Trophoblast cell (in vitro differentiated cells and primary cell): Measurements from ENCODE around the gene SOX14.

ENCODE experiments used
- DNase-seq, 2 donors: peaks; one replicate each; pipeline ENCODE4 v3.0.0-alpha.2; 2016
- H2AFZ ChIP-seq: 2 replicates; pipeline ENCODE4 v1.6.1; 2013; ENCODE audit warnings: low read length, moderate library complexity, mild to moderate bottlenecking; ENCODE audit not compliant: insufficient read depth, poor library complexity
- H2AK5ac ChIP-seq: 2 replicates; pipeline ENCODE4 v1.6.1; 2013; ENCODE audit warnings: mild to moderate bottlenecking, low read length
- H2BK120ac ChIP-seq: 2 replicates; pipeline ENCODE4 v1.6.1; 2013; ENCODE audit warnings: low read length, mild to moderate bottlenecking, moderate library complexity; ENCODE audit not compliant: insufficient read depth, poor library complexity
- H2BK12ac ChIP-seq: 2 replicates; pipeline ENCODE4 v1.6.1; 2013; ENCODE audit warnings: mild to moderate bottlenecking, low read length, moderate library complexity
- H2BK5ac ChIP-seq: 2 replicates; pipeline ENCODE4 v1.6.1; 2013; ENCODE audit warnings: low read length, low read depth, moderate library complexity, mild to moderate bottlenecking; ENCODE audit not compliant: poor library complexity
- H3K14ac ChIP-seq: 2 replicates; pipeline ENCODE4 v1.6.1; 2013; ENCODE audit warnings: mild to moderate bottlenecking, low read length
- H3K18ac ChIP-seq: 2 replicates; pipeline ENCODE4 v1.6.1; 2013; ENCODE audit warnings: mild to moderate bottlenecking, low read length
- H3K23ac ChIP-seq: 2 replicates; pipeline ENCODE4 v1.6.1; 2013; ENCODE audit warnings: low read length
- H3K27ac ChIP-seq: 2 replicates; pipeline ENCODE4 v1.5.1; 2013; ENCODE audit warnings: low read depth, mild to moderate bottlenecking, inconsistent platforms, low read length, moderate library complexity
- H3K27me3 ChIP-seq: 2 replicates; pipeline ENCODE4 v1.6.1; 2013; ENCODE audit warnings: inconsistent platforms, mild to moderate bottlenecking, low read length, moderate library complexity; ENCODE audit not compliant: insufficient read depth
- H3K36me3 ChIP-seq, 2 experiments: 1 replicate in 1 of 2; 2 replicates in 1 of 2; pipeline ENCODE4 v1.6.1; 2013; ENCODE audit warnings: low read length in 2 of 2, mild to moderate bottlenecking in 2 of 2, moderate library complexity in 1 of 2; ENCODE audit not compliant: insufficient read depth in 2 of 2, control insufficient read depth in 1 of 2
- H3K4ac ChIP-seq: 2 replicates; pipeline ENCODE4 v1.6.1; 2013; ENCODE audit warnings: low read depth, mild to moderate bottlenecking, low read length, moderate library complexity
- H3K4me1 ChIP-seq, 2 experiments: 1 replicate in 1 of 2; 2 replicates in 1 of 2; pipeline ENCODE4 v1.6.1; 2013; ENCODE audit warnings: low read length in 2 of 2, mild to moderate bottlenecking in 2 of 2, moderate library complexity in 1 of 2; ENCODE audit not compliant: insufficient read depth in 2 of 2, control insufficient read depth in 1 of 2
- H3K4me2 ChIP-seq: 2 replicates; pipeline ENCODE4 v1.6.1; 2013; ENCODE audit warnings: inconsistent platforms, mild to moderate bottlenecking, low read length, moderate library complexity
- H3K4me3 ChIP-seq: 2 replicates; pipeline ENCODE4 v1.5.1; 2013; ENCODE audit warnings: mild to moderate bottlenecking, low read depth, low read length, inconsistent platforms
- H3K79me1 ChIP-seq: one replicate; pipeline ENCODE4 v1.6.1; 2013; ENCODE audit warnings: low read length
- H3K79me2 ChIP-seq: 2 replicates; pipeline ENCODE4 v1.6.1; 2013; ENCODE audit warnings: low read length, mild to moderate bottlenecking; ENCODE audit not compliant: control insufficient read depth, insufficient read depth, poor library complexity
- H3K9ac ChIP-seq: 2 replicates; pipeline ENCODE4 v1.6.1; 2013; ENCODE audit warnings: mild to moderate bottlenecking, low read length
- H3K9me3 ChIP-seq: 2 replicates; pipeline ENCODE4 v1.6.1; 2013; ENCODE audit warnings: low read depth, mild to moderate bottlenecking, control low read depth, inconsistent platforms, low read length; ENCODE audit not compliant: insufficient read depth
- H4K12ac ChIP-seq: 2 replicates; pipeline ENCODE4 v1.6.1; 2013; ENCODE audit warnings: low read depth, mild to moderate bottlenecking, low read length, moderate library complexity
- H4K8ac ChIP-seq: 2 replicates; pipeline ENCODE4 v1.6.1; 2013; ENCODE audit warnings: low read depth, mild to moderate bottlenecking, low read length, moderate library complexity
- H4K91ac ChIP-seq: one replicate; pipeline ENCODE4 v1.6.1; 2013; ENCODE audit warnings: low read depth, mild to moderate bottlenecking, low read length, moderate library complexity
- WGBS: extraction: QIAGEN DNeasy Blood & Tissue Kit; methylation state at CpG from one replicate; pipeline ENCODE4 v1.1.7; 2013; ENCODE audit warnings: missing lambda C conversion rate; ENCODE audit not compliant: insufficient read length, insufficient coverage; ENCODE audit errors: extremely low coverage; 5-methylcytosine and 5-hydroxymethylcytosine counted together

The SOX14 gene

GRCh38 chr3:137738710-137739109 is 25.4 kb upstream of the SOX14 start:
- H3K4ac ChIP-seq: no peak overlapping the region
- H2AFZ ChIP-seq: no peak overlapping the region
- H3K18ac ChIP-seq: no peak overlapping the region
- H3K36me3 ChIP-seq: no peaks in the 10 kb centered on the region
- no peaks in the 10 kb centered on the region for H3K79me1 ChIP-seq
- no peak overlapping the region for H2BK120ac ChIP-seq
- no peak overlapping the region for H3K9ac ChIP-seq
- no peak overlapping the region for H3K27ac ChIP-seq
- H2BK12ac ChIP-seq: no peak overlapping the region
- no peak overlapping the region for H4K91ac ChIP-seq
- H2BK5ac ChIP-seq: no peak overlapping the region
- H3K14ac ChIP-seq: no peak overlapping the region
- H3K4me3 ChIP-seq: no peak overlapping the region
- DNase-seq: no peak
- no peak overlapping the region for H3K23ac ChIP-seq
- no peak overlapping the region for H3K4me2 ChIP-seq
- H3K79me2 ChIP-seq: no peaks in the 10 kb centered on the region
- H3K9me3 ChIP-seq: peaks cover 6% of the 10 kb centered on the region
- H4K8ac ChIP-seq: no peak overlapping the region
- H2AK5ac ChIP-seq: no peak overlapping the region
- no peak overlapping the region for H4K12ac ChIP-seq
- no peaks in the 10 kb centered on the region for H3K27me3 ChIP-seq
- H3K4me1 ChIP-seq: no peaks in the 10 kb centered on the region

GRCh38 chr3:137743608-137744007 is 20.5 kb upstream of the SOX14 start:
- no peak overlapping the region for H3K4me3 ChIP-seq
- H2BK5ac ChIP-seq: no peak overlapping the region
- H4K8ac ChIP-seq: no peak overlapping the region
- DNase-seq: no peak
- H3K9me3 ChIP-seq: no peaks in the 10 kb centered on the region
- H2BK120ac ChIP-seq: no peak overlapping the region
- H3K36me3 ChIP-seq: no peaks in the 10 kb centered on the region
- no peak overlapping the region for H2BK12ac ChIP-seq
- no peak overlapping the region for H4K91ac ChIP-seq
- no peak overlapping the region for H4K12ac ChIP-seq
- no peaks in the 10 kb centered on the region for H3K27me3 ChIP-seq
- H3K4me2 ChIP-seq: no peak overlapping the region
- no peaks in the 10 kb centered on the region for H3K79me1 ChIP-seq
- no peak overlapping the region for H2AFZ ChIP-seq
- no peak overlapping the region for H3K23ac ChIP-seq
- H3K27ac ChIP-seq: no peak overlapping the region
- H3K9ac ChIP-seq: no peak overlapping the region
- WGBS: no CpG with 5 or more reads among the region's 2 CpGs
- H3K14ac ChIP-seq: no peak overlapping the region
- H3K4ac ChIP-seq: no peak overlapping the region
- no peak overlapping the region for H2AK5ac ChIP-seq
- no peak overlapping the region for H3K18ac ChIP-seq
- no peaks in the 10 kb centered on the region for H3K4me1 ChIP-seq
- no peaks in the 10 kb centered on the region for H3K79me2 ChIP-seq

GRCh38 chr3:137746808-137747207 is 17.3 kb upstream of the SOX14 start:
- Histone ChIP-seq H3K27me3 (no peaks in the 10 kb centered on the region), H2AFZ (no peak overlapping the region), H3K9me3 (peaks cover 2% of the 10 kb centered on the region), H4K8ac (no peak overlapping the region), H3K79me1 (no peaks in the 10 kb centered on the region), H3K4me2 (no peak overlapping the region), H2BK5ac (no peak overlapping the region), H3K79me2 (no peaks in the 10 kb centered on the region), H2BK120ac (no peak overlapping the region), H3K36me3 (no peaks in the 10 kb centered on the region), H3K9ac (no peak overlapping the region), H3K27ac (no peak overlapping the region), H2AK5ac (no peak overlapping the region), H2BK12ac (no peak overlapping the region), H3K4me3 (no peak overlapping the region), H3K14ac (no peak overlapping the region), H3K4me1 (no peaks in the 10 kb centered on the region), H3K23ac (no peak overlapping the region), H3K18ac (no peak overlapping the region), H4K12ac (no peak overlapping the region), H3K4ac (no peak overlapping the region), H4K91ac (no peak overlapping the region)
- WGBS: no CpG with 5 or more reads among the region's 3 CpGs
- no peak for DNase-seq

GRCh38 chr3:137759505-137759904 is 4.6 kb upstream of the SOX14 start:
- no CpG with 5 or more reads among the region's 8 CpGs for WGBS
- Histone ChIP-seq H4K91ac (no peak overlapping the region), H4K8ac (no peak overlapping the region), H3K36me3 (no peaks in the 10 kb centered on the region), H2BK5ac (no peak overlapping the region), H3K27ac (no peak overlapping the region), H2BK120ac (no peak overlapping the region), H3K79me1 (no peaks in the 10 kb centered on the region), H2AFZ (no peak overlapping the region), H3K4me1 (peaks cover 16 to 22% of the 10 kb centered on the region in 2 experiments), H3K79me2 (no peaks in the 10 kb centered on the region), H3K23ac (no peak overlapping the region), H3K4me3 (no peak overlapping the region), H3K4ac (no peak overlapping the region), H2AK5ac (no peak overlapping the region), H3K27me3 (peaks cover 49% of the 10 kb centered on the region), H4K12ac (no peak overlapping the region), H3K9me3 (peaks cover 8% of the 10 kb centered on the region), H2BK12ac (no peak overlapping the region), H3K9ac (no peak overlapping the region), H3K18ac (no peak overlapping the region), H3K4me2 (no peak overlapping the region), H3K14ac (no peak overlapping the region)
- no peak for DNase-seq
